Astrocyte of the cerebellum (primary cell): ENCODE data around the gene AIMP1.
"Not testable (repeated sequence)": the region's sequence is repeated elsewhere in the genome, so short reads cannot be mapped to it uniquely, and the experiment has no call there.

Experiments used
- DNase-seq: peaks from one replicate; pipeline ENCODE4 v3.0.0-alpha.2; 2011; ENCODE audit warnings: low read depth
- H3K4me3 ChIP-seq: 2 replicates; pipeline ENCODE4 v1.5.1; 2011; ENCODE audit warnings: mild to moderate bottlenecking, low read depth, low read length, moderate library complexity
- CTCF ChIP-seq: IDR thresholded peaks from 2 replicates; pipeline ENCODE4 v1.5.1; 2012; ENCODE audit warnings: low read length, low read depth, moderate library complexity, mild to moderate bottlenecking; ENCODE audit errors: missing control alignments
- in situ Hi-C: cut with HindIII; loops from 2 replicates; pipeline ENCODE4 v1.10.0; 2017; ENCODE audit warnings: low sequenced_read_pairs

Gene AIMP1

GRCh38 chr4:106384878-106385277 is 68.5 kb downstream of the AIMP1 start:
- TF ChIP-seq CTCF = no peak
- no peak for DNase-seq
- in situ Hi-C loops = no loop called here
- H3K4me3 ChIP-seq = no peak overlapping the region

GRCh38 chr4:106385853-106386393 is 69.6 kb downstream of the AIMP1 start:
- in situ Hi-C loops = no loop called here
- no peak for TF ChIP-seq CTCF
- DNase-seq = no peak
- no peak overlapping the region for H3K4me3 ChIP-seq

GRCh38 chr4:106395582-106395981 is 79.2 kb downstream of the AIMP1 start:
- no peak for DNase-seq
- in situ Hi-C loops = no loop called here
- no peak overlapping the region for H3K4me3 ChIP-seq
- TF ChIP-seq CTCF = no peak

- H3K4me3 ChIP-seq, DNase-seq, in situ Hi-C loops: not testable (repeated sequence)
Observed at GRCh38 chr4:106398898-106399297, 82.5 kb downstream of the AIMP1 start.
